KG1 (cell line): ENCODE measurements around the gene USF3.

ENCODE experiments used
- DNase-seq: peaks from one replicate; lab custom pipeline; 2025; lab: John Stamatoyannopoulos, UW

The USF3 gene

DNA sequence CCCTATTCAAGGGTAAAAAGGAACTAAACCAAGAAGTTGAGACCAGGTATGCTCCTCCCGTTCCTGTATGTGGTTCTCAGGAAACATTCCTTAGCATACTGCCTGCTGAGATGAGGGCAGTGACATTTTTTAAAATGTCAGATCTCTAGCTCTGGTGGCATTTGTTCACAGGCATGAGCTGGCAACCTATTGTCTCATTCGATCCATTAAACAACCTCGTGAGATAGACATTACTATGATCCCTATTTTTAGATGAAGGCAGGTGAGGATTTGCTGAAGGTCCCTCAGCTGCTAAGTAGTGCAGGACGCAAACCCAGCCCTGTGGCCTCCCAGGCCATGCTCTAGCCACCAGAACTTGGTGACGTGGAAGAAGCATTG is 89.2 kb downstream of the USF3 start:
- no peak for DNase-seq

DNA sequence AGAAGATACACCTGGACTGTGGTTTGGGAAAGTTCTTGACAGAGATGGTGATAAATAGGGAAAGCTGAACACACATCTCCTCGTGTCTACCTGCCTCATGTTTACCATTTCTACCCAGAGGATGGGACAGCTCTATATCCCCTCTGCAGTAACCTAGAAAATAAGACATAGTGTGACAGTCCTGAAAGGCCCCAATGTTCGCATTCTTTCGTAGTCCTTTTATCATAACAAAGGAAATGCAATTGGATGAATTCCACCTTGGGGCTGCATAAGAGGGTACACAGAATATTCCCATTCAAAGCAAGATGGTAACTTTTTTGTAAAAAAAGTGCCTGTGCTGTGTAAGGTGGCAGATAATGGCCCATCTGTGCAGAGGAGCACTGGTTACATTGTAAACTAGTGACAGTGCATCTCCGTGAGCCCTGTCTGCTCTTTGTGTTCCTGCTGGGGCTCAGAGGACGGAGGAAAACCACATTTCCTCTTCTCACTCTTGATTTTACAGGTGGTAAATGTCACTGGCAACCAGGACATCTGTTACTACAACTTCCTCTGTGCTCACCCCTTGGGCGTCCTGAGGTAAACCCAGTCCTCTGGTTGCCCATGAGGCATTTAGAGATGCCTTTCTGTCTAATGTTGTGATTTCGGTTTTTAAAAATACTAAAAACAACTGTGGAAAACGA is 89.8 kb downstream of the USF3 start:
- DNase-seq = peak; percentile 55

DNA sequence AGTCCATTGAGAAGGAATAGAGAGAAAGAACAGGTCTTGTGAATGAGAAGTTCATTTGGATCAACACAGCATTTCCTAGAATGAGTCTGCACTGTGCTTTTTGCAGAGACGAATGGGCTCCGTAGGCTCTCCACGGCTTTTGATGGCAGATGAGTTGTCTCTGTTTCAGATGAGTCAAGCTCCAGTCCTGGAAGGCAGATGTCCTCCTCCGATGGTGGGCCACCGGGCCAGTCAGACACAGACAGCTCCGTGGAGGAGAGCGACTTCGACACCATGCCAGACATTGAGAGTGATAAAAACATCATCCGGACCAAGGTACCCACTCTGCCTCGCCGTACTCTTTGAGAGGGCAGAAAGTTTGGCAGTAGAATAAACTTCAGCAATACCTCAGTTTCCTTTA is 93.6 kb downstream of the USF3 start:
- no peak for DNase-seq

DNA sequence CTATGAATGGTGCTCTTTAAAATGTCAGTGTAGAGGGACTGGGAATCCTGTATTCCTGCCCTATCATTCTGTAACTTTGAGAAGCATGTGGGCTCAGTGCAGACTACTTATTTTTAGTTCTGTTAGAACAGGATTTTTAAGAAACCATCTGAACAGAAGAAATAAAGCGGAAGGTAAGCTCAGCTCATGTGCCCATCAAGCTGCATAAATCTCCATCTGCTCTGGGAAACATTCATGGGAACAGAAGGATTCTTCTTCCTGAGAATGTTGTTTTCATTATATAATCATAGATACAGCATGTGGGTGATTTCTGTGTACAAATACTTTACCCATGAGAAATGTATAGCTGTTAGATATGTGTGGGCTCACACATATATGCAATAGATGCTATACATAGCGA is 94.2 kb downstream of the USF3 start:
- no peak for DNase-seq

DNA sequence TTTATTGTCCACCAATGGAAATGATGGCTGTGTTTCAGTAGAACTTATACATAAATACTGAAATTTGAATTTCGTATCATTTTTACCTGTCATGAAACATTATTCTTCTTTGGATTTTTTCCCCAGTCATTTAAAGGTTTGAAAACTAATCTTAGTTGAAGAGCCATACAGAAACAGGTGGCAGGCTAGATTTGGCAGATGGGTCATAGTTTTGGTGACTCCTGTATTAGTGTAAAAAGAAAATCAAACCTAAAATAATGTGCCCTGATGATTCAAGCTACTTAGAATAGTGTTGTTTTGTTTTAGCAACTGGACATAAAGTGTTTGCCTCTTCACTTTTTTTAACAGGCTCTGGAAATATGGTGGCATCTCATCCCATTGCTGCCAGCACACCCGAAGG is 95.2 kb downstream of the USF3 start:
- DNase-seq = no peak

DNA sequence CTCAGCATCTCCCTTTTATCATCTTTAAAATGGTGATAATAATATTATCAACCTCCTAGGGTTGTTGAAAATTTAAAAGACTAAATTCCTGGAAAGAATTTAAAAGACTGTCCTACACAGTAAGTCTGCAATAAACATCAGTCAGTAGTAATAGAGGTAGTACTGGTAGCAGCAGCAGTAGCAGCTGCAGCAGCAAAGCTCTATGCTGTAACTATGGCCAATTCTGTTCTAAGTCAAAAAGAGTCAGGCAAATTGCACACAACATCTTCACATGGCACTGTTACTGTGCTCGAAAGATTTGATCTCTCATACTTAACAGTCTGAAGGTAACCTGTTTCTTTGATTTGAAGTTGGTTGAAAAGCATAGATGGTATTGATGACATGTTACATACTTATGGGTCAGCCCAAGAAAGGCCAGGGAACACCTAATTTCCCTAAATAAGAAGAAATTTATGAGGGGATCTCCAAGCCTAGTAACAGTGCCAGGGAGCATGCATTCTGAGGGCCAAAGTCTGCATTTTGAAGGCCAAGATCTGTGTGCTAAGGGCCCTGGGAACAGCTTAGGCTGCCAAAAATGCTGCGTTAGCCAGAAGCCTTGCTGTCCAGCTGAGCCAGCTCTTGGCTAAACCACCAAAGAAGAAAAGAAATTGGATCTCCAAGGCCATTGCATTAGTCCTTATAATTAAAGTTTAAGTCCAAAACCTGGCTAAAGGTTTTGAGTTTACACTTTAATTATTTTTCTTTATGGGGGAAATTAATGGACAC is 95.8 kb downstream of the USF3 start:
- no peak for DNase-seq
